Breast epithelium (tissue), 4 donors: ENCODE measurements around the gene RPL19. TPM values are rescaled to one million over a fixed set of nuclear protein-coding genes. Genes with fewer than 3 reads are reported as not detected.

ENCODE experiments used
- DNase-seq, 2 donors: peaks; one replicate each; pipeline ENCODE4 v3.0.0-alpha.2; 2019; ENCODE audit warnings: low spot score in 2 of 2
- H3K27ac ChIP-seq, 2 donors: fragments of 200-600 bp; sonication (generic) in 1 of 2; one replicate each; pipeline ENCODE4 v1.5.1; 2016 to 2019; ENCODE audit warnings: mild to moderate bottlenecking in 1 of 2
- H3K27me3 ChIP-seq, 2 donors: fragments of 200-600 bp; sonication (generic) in 1 of 2; one replicate each; pipeline versions ENCODE4 v1.5.1 to v1.6.0; 2017 to 2019; ENCODE audit warnings: control low read depth in 1 of 2, mild to moderate bottlenecking in 1 of 2
- H3K36me3 ChIP-seq: fragments of 200-600 bp; one replicate; pipeline ENCODE4 v1.5.1; 2019
- H3K4me1 ChIP-seq, 2 donors: fragments of 200-600 bp; sonication (generic); one replicate each; pipeline ENCODE4 v1.5.1; 2016 to 2019; ENCODE audit warnings: control low read depth in 1 of 2
- H3K4me3 ChIP-seq, 3 donors: fragments of 200-600 bp; sonication (generic); 1 replicate in 2 of 3; 2 replicates in 1 of 3; pipeline ENCODE4 v1.5.1; 2016 to 2019; ENCODE audit warnings: mild to moderate bottlenecking in 3 of 3, moderate library complexity in 2 of 3
- H3K9me3 ChIP-seq, 2 donors: fragments of 200-600 bp; sonication (generic) in 1 of 2; one replicate each; pipeline ENCODE4 v1.5.1; 2016 to 2019; ENCODE audit warnings: control low read depth in 1 of 2
- CTCF ChIP-seq, 3 donors: fragments of 450-650 bp; IDR thresholded peaks; one replicate each; pipeline ENCODE4 v1.5.1; 2016 to 2017; ENCODE audit warnings: antibody characterized with exemption in 3 of 3, mild to moderate bottlenecking in 3 of 3, moderate library complexity in 3 of 3
- POLR2A ChIP-seq: fragments of 450-650 bp; IDR thresholded peaks from one replicate; pipeline ENCODE4 v1.6.1; 2016; ENCODE audit warnings: antibody characterized with exemption, mild to moderate bottlenecking, moderate library complexity
- POLR2AphosphoS5 ChIP-seq, 3 donors: sonication (generic); formaldehyde crosslinking; IDR thresholded peaks; one replicate each; pipeline ENCODE4 v1.6.1; 2017; ENCODE audit warnings: antibody characterized with exemption in 3 of 3
- intact Hi-C: fragments of 100-400 bp; cut with DNase I; formaldehyde crosslinking; loops from one replicate; pipeline ENCODE4 v1.15.1; 2023; ENCODE audit warnings: low total_unique reads
- total RNA-seq, 3 donors: library from RNA; depleted of rRNA; stranded (reverse); fragments of >200 nt; gene quantifications; one replicate each; pipeline ENCODE4 v1.1.0, GENCODE V29; 2016

RPL19 gene
- total RNA-seq, 3 donors from 2014 or later = 2,817 to 3,666 (median 3,432) TPM

- Histone ChIP-seq H3K4me1 (peaks cover 12 to 13% of the 10 kb centered on the region in 2 donors), H3K9me3 (no peaks in the 10 kb centered on the region), H3K36me3 (no peaks in the 10 kb centered on the region), H3K4me3 (peak overlapping the region in 1 of 3 donors; percentile 15), H3K27me3 (peaks cover 7% of the 10 kb centered on the region in 2 donors), H3K27ac (peak overlapping the region; percentile 29 to 71)
- TF ChIP-seq CTCF (IDR thresholded peaks at IDR 0.05) (no peak), POLR2A (no peak)
- intact Hi-C loops = loop anchor here (1.0 kb wide), 1 partner anchor 9 kb away; no protein-coding TSS in a partner anchor
- no peak for DNase-seq
Observed at GRCh38 chr17:39229274-39229913, 29.3 kb downstream of the RPL19 start.

GRCh38 chr17:39230361-39230760, 30.3 kb downstream of the RPL19 start:
- peaks cover 12 to 13% of the 10 kb centered on the region in 2 donors for H3K4me1 ChIP-seq
- H3K4me3 ChIP-seq = no peak overlapping the region
- intact Hi-C loops = no loop called here
- H3K9me3 ChIP-seq = no peaks in the 10 kb centered on the region
- TF ChIP-seq CTCF (IDR thresholded peaks at IDR 0.05) (no peak), POLR2AphosphoS5 (IDR thresholded peaks at IDR 0.05) (no peak), POLR2A (no peak)
- H3K27me3 ChIP-seq = peaks cover 0 to 6% of the 10 kb centered on the region in 2 donors
- no peak for DNase-seq
- H3K27ac ChIP-seq = peak overlapping the region; percentile 85 to 89
- H3K36me3 ChIP-seq = no peaks in the 10 kb centered on the region

- H3K36me3 ChIP-seq = no peaks in the 10 kb centered on the region
- peak overlapping the region; percentile 85 to 89 for H3K27ac ChIP-seq
- H3K4me3 ChIP-seq = peak overlapping the region in 2 of 3 donors; percentile 15 to 32
- intact Hi-C loops = no loop called here
- H3K27me3 ChIP-seq = peaks cover 0 to 3% of the 10 kb centered on the region in 2 donors
- no peaks in the 10 kb centered on the region for H3K9me3 ChIP-seq
- DNase-seq = peak in 1 of 2 donors; percentile 89
- H3K4me1 ChIP-seq = peaks cover 9 to 16% of the 10 kb centered on the region in 2 donors
- TF ChIP-seq POLR2AphosphoS5 (IDR thresholded peaks at IDR 0.05) = peak in 2 of 3 donors; percentile 75 to 87
- TF ChIP-seq CTCF (IDR thresholded peaks at IDR 0.05) = no peak
Observed at GRCh38 chr17:39231091-39231561, 31.0 kb downstream of the RPL19 start.

GRCh38 chr17:39231591-39232551, 31.8 kb downstream of the RPL19 start:
- no peak for TF ChIP-seq POLR2A
- TF ChIP-seq CTCF (IDR thresholded peaks at IDR 0.05) = peak in 2 of 3 donors; percentile 40 to 69
- peak overlapping the region in 2 of 3 donors; percentile 21 to 32 for H3K4me3 ChIP-seq
- H3K4me1 ChIP-seq = peaks cover 7 to 12% of the 10 kb centered on the region in 2 donors
- H3K9me3 ChIP-seq = no peaks in the 10 kb centered on the region
- intact Hi-C loops = no loop called here
- H3K27ac ChIP-seq = peak overlapping the region; percentile 85 to 89
- peaks cover 0 to 3% of the 10 kb centered on the region in 2 donors for H3K27me3 ChIP-seq
- DNase-seq = no peak
- no peaks in the 10 kb centered on the region for H3K36me3 ChIP-seq
